Measurements from ENCODE around the gene TXNL4B. TPM values are rescaled to one million over a fixed set of nuclear protein-coding genes. Genes with fewer than 3 reads are reported as not detected.

The TXNL4B gene
- total RNA-seq (2022; extraction: Qiagen RNA extraction; ENCODE audit: low read depth), result 17.0 to 24.6 TPM (median 22.5 TPM) in 5 replicates

DNA sequence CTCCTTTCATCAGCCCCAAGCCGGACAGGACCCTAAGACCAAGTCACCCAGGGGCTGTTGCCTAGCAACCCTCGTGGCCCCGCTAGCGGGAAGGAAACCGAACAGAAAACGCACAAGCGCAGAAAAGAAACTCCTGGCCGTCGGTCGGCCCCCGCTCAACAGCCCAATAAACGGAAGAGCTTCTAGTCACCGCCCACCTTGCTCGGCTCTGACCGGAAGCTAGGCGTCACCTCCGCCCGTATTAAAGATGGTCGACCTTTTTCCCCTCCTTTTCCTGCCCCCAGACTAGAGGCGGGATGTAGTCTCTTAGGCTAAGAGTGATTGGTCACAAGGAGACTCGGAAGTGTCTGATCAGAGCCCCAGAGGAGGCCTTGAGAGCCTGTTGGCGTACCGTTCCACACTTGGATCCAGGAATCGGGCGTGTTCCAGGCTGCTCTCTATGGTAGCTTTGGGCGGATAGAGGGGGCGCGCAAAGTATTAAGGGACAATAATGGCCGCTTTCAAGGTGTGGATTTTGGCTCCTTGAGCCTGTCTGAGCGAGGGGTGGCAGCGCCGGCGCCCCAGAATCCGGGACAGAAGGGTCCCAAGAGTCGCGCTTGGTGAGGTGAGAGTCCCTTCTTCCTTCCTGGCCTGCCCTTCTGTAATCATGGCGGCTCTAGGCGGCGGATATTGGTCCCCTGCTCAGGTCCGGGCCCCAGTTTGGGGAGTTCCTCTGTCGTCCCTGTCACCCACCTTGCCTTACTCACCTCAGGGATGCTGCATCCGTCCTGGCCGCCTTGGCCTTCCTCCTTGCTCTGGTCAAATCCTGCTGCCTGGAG, at the start of gene TXNL4B, which contains the start of gene DHX38:
TXNL4B (minus strand) TSS at position 173 of the 818 bp plus-strand sequence. CDS start 2,871 bp downstream, outside the sequence.
DHX38 (plus strand) TSS at position 400 of the 818 bp plus-strand sequence. CDS start 2,311 bp downstream, outside the sequence.

DNA sequence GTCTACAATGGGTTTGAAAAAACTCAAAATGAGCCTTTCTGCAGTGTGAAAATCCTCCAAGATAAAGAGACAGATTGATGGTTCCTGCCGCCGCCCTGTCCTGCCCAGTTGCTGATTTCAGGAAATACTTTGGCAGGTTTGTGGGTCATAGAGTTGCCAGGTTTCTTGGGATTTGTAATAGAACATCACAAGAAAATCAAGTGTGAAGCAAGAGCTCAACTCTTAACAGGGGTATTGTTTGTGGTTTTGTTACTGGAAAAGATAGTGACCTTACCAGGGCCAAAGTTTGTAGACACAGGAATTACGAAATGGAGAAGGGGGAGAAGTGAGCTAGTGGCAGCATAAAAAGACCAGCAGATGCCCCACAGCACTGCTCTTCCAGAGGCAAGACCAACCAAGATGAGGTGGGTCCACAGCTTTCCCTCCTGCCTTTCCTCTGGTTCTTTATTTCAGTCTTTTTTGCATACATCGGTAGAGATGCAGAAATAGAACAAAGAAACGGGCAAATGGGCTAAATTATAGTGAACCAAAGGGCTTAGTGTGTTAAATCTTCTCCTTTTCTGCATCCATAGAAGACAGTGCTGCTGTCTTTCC, 39.1 kb downstream of the TXNL4B start, which contains the start of gene HP:
HP (plus strand) TSS at position 252 of the 594 bp plus-strand sequence; CDS start at position 400, 148 bp downstream.

Other genes with a start within 250 kb of the TXNL4B start
- 15.8 to 20.3 TPM (median 19.1 TPM) in 5 replicates for gene ATXN1L, start 247.6 kb downstream of the TXNL4B start, total RNA-seq (2022; extraction: Qiagen RNA extraction; ENCODE audit: low read depth)
- 2.9 to 4.2 TPM (median 3.7 TPM) in 5 replicates for gene ZNF821, start 209.4 kb downstream of the TXNL4B start, total RNA-seq (2022; extraction: Qiagen RNA extraction; ENCODE audit: low read depth)
- 173 to 197 TPM (median 181 TPM) in 5 replicates for gene IST1, start 198.1 kb downstream of the TXNL4B start, total RNA-seq (2022; extraction: Qiagen RNA extraction; ENCODE audit: low read depth)
- gene PKD1L3, start 93.2 kb downstream of the TXNL4B start, total RNA-seq (2022; extraction: Qiagen RNA extraction; ENCODE audit: low read depth), result not detected in 5 replicates
- 13.7 to 14.1 TPM (median 13.8 TPM) in 5 replicates for gene DHODH, start 84.9 kb downstream of the TXNL4B start, total RNA-seq (2022; extraction: Qiagen RNA extraction; ENCODE audit: low read depth)
- not detected in 5 replicates for gene HP, start 39.1 kb downstream of the TXNL4B start, total RNA-seq (2022; extraction: Qiagen RNA extraction; ENCODE audit: low read depth)
- not detected in 5 replicates for gene HPR, start 30.4 kb downstream of the TXNL4B start, total RNA-seq (2022; extraction: Qiagen RNA extraction; ENCODE audit: low read depth)
- 45.9 to 55.4 TPM (median 51.3 TPM) in 5 replicates for gene DHX38, start 227 bp upstream of the TXNL4B start, total RNA-seq (2022; extraction: Qiagen RNA extraction; ENCODE audit: low read depth)
- gene PMFBP1, start 78.5 kb upstream of the TXNL4B start, total RNA-seq (2022; extraction: Qiagen RNA extraction; ENCODE audit: low read depth), result 0.07 to 0.21 TPM (median 0.11 TPM) in 5 replicates